Hematopoietic multipotent progenitor cell treated with erythropoietin and hydrocortisone succinate and interleukin-3 and kit ligand, for 4 days (in vitro differentiated cells): ENCODE data around the gene ATAD5.
A peak's percentile ranks its signal among the peaks of the same experiment; 100 is the strongest.
"Not testable (repeated sequence)": the region's sequence is repeated elsewhere in the genome, so short reads cannot be mapped to it uniquely, and the experiment has no call there.

Experiments
- DNase-seq: peaks from one replicate; pipeline ENCODE4 v3.0.0-alpha.2; 2015

The ATAD5 gene

GRCh38 chr17:30822919-30823318 lies 8.8 kb upstream of the ATAD5 start:
- DNase-seq = peak; percentile 63

- peak; percentile 68 for DNase-seq
Measured at GRCh38 chr17:30823421-30823820, 8.3 kb upstream of the ATAD5 start.

DNA sequence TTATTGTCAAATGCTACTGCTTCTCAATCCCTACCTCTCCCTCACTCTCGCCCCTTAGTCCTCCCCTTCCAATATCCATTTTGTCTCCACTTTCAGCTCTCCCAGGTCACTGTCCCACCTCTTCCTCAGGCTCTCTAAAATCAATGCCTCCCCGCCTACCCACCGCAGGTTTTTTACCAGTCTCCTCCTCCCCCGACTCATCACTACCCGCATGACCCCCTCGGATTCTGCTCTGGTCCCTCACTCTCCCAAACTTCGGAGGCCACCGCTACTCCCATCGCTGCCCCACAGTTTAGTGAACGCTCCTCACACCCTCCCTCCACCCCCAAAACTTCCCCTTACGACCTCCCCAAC lies 7.8 kb upstream of the ATAD5 start:
- peak; percentile 43 for DNase-seq

DNA sequence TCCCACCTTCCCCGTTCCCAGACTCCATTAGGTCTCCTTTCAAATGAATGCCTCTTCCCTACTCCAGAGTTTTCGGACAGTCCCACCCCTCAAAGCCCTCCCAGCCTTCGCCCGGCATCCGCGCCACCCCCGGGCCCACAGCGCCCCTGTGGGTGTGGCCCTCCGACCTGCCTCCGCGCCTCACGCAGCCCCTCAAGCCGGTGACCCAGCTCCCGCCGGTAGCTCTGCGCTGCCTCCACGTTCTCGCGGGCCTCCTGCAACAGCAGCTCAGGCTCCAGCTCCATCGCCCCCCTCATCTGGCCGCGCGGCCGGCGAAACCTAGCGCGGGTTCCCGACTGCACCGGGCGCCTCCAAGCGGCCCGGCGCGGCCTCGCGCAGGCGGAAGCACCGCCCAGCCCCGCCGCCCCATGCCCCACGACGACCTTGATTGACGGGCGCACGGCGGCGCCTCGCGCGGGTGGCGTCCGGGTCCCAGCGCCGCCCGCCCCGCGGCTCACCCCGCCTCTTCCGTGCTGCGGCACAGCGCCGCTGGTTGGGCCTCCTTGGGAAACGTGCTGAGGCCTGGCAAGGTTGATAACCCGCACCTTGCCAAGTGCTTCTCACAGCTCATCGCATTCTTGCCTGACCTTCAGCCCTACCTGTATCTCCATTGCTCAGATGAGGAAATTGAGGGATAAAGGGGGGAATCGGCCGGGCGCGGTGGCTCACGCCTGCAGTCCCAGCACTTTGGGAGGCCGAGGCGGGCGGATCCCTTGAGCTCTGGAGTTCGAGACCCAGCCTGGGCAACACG lies 7.2 kb upstream of the ATAD5 start, which contains the start of gene CRLF3:
Gene CRLF3, minus strand, starts transcription at position 337 of the 790 bp plus-strand sequence. Its CDS starts 41 bp downstream, at position 296.
- DNase-seq = peak; percentile 97

GRCh38 chr17:30827082-30827481 lies 4.7 kb upstream of the ATAD5 start:
- no peak for DNase-seq

DNA sequence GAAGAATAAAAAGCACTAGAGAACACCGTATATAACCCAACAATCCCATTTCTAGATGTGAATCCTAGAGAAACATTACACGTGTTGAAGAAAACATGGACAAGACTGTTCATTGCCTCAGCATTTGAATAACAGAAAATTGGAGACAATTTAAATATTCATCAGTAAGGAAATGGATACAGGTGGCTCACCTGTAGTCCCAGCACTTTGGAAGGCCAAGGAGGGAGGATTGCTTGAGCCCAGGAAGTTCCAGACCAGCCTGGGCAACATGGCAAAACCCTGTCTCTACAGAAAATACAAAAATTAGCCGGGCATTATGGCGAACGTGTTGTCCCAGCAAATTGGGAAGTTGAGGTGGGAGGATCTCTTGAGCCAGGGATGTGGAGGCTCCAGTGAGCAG lies 2.7 kb upstream of the ATAD5 start:
- DNase-seq = no peak

DNA sequence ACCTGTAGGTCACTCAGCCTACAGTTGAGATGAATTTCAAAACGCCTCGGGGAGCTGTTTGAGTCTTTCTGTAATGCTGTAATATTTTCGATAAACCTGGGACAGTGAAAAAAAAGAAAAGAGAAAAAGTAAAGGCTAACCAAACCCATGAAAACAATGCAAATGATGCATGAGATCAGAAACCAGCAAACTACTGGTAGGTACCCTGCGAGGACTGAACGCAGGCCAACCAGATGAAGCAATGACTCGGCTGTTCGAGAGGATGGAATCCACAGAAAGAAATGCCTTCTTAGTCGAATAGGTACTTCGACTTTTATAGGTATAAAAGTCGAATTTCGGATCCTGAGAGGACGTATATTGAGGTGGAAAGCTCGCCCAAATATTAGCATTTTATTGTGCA lies 509 bp upstream of the ATAD5 start:
- DNase-seq = peak; percentile 68

DNA sequence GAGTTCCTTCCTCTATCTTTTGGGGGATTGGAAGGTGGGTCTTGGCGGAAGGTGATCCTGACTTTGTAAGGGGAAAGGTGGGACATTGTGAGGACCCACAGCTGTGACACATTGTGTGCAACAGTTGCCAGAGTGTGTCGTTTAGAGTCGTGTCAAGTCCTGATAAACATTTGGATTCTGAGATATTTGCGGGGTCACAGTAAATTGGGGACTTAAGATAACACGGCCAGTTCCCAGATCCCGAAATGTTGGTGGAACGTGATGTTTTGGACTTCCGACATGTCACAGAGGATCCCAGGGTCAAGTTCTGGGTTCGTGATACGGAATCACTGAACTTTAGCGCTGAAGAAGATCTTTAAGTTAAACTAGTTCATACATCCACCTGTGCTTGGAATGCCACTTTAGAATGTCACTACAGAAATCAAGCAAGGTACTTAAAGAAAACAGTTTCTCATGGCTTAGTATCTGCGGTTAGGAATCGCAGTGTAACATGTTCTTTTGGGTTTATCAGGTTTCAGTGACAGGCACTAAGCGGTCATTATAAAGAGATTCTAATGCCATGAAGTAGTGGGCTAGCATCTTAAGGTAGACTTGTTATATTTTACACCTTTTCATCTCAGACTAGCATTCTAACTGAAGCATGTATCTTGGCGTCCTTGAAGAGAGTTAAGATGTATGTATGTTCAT lies 815 bp downstream of the ATAD5 start:
- peak; percentile 32 for DNase-seq

DNA sequence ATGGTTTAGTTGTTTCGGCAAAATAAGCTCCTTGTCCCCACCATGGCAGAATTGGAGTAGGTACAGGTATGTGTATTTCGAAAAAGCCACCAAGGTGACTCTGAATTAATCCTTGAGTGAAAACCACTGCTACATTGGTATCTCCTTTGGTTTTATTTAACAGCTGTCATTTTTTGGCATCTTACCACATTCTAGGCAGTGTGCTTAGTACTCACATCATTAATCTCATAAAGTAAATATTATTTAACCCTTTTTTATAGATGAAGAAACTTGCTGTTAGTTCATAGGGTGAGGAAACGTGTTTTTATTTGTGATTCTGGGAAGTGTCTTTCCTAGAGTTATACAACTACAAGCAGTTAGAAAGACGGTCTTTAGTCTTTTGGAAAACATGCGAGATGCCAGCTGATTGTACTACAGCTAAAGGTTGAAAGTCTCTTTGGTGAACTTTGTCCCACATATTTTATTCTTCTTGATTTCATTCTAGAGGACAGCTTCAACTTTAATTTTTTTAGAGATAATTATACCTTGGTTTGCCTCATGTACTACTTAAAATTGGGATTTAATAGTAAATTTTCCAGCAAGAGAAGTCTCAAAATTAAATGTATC lies 6.5 kb downstream of the ATAD5 start:
- no peak for DNase-seq

DNA sequence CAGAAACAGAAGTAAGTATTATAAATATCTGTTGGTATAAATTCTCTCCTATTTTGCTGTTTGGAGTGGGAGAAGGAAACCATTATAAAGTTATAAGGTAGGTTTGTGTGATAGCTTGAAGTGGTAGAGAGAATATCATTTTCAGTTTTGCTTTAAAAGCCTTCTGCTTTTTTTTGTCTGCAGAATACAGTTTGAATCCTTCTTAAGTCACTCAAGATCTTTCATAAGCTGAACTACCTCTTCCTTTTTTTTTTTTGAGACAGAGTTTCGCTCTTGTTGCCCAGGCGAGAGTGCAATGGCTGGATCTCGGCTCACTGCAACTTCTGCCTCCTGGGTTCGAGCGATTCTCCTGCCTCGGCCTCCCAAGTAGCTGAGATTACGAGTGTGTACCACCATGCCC lies 9.0 kb downstream of the ATAD5 start:
- DNase-seq = no peak

GRCh38 chr17:30848021-30848420 lies 16.3 kb downstream of the ATAD5 start:
- peak; percentile 62 for DNase-seq

GRCh38 chr17:30854146-30854545 lies 22.4 kb downstream of the ATAD5 start:
- DNase-seq = no peak

GRCh38 chr17:30858556-30859250 lies 26.9 kb downstream of the ATAD5 start:
- DNase-seq = no peak

GRCh38 chr17:30864636-30865035 lies 32.9 kb downstream of the ATAD5 start:
- DNase-seq = no peak

DNA sequence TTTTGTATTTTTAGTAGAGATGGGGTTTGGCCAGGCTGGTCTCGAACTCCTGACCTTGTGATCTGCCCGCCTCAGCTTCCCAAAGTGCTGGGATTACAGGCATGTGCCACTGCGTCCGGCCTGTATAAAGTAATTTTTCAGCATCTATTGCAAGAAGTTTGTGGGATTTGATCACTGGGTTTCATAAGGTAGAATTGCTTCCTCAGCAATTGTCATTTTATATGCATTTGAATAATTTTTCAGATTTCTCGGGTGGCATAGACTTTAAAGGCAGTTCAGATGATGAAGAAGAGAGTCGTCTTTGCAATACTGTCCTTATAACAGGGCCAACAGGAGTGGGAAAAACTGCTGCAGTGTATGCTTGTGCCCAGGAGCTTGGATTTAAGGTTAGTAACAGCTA lies 37.2 kb downstream of the ATAD5 start:
- no peak for DNase-seq

DNA sequence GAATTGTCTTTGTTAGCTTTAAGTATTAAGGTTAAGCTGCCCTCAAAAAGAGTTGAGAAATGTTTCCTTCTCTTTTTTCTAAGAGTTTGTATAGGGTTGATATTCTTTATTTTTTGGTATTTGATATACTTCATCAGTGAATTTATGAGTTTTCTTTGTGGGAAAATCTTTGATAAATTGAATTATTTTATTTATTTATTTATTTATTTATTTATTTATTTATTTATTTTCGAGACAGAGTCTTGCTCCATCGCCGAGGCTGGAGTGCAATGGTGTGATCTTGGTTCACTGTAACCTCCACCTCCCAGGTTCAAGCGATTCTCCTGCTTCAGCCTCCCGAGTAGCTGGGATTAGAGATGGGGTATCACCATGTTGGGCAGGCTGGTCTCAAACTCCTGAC lies 54.4 kb downstream of the ATAD5 start:
- DNase-seq = no peak

- DNase-seq = no peak
Measured at GRCh38 chr17:30894236-30894635, 62.5 kb downstream of the ATAD5 start.

DNA sequence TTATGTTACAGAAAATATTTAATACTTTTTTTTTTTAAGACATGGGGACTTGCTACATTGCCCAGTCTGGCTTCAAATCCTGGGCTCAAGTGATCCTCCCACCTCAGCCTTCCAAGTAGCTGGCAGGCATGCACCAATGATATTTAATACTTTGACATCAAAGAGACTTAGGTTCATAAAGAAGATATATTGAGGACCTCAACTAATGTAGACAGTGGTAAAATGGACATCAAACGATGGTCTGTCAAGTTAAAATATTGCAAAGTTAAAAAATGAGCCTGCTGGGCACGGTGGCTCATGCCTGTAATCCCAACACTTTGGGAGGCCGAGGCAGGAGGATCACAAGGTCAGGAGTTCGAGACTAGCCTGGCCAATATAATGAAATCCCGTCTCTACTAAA lies 65.5 kb downstream of the ATAD5 start:
- no peak for DNase-seq

GRCh38 chr17:30905742-30906100 lies 74.0 kb downstream of the ATAD5 start:
- DNase-seq = peak; percentile 27

DNA sequence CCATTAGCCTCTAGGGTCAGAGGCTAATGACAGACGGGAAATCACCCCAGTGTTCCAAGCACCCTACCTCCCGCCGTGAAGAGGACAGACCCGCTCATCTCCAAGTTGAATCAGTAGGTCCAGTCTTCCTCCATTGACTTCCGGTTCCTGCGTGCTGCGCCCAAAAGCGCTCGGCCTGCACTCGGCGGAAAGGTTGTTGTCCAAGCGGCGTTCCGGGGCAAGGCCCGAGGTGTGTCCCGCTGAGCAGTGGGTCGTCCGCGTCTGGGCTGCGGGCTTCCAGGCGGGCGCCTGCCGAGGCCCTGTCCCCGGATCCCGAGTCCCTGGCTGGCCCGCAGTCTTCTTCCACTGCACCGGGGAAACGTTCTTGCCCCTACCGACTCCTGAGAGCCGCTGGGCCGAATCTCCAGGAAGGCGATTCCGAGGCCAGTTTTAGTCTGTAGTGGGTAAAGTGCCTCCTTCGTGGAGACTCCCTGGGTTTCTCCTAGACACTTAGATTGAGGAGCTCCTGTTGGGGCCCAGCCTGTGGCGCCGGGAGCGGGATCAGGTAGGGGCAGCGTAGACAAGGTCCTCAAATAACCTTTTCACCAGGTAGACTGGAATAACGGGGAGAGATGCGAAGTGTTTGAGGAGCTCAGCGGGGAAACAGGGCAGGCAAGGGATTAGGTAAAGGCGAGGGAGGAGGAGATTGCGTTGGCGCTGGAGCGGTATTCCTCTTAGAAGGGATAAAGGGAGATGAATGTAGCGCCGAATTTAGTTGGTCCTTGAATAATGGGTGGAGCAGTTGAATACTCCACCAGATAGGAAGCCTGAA lies 74.5 kb downstream of the ATAD5 start, which contains the start of gene TEFM:
Gene TEFM, minus strand, starts transcription at position 138 of the 811 bp plus-strand sequence. Its CDS starts 40 bp downstream, at position 98.
- DNase-seq = peak; percentile 95

- DNase-seq = no peak
Measured at GRCh38 chr17:30908717-30909420, 77.1 kb downstream of the ATAD5 start.

GRCh38 chr17:30910151-30910550 lies 78.4 kb downstream of the ATAD5 start:
- DNase-seq = not testable (repeated sequence)
